Lung (tissue), 12 donors: ENCODE results near the gene B4GALT7. TPM values are rescaled to one million over a fixed set of nuclear protein-coding genes. Genes with fewer than 3 reads are reported as not detected.
A peak's percentile ranks its signal among the peaks of the same experiment; 100 is the strongest.

Source experiments
- ATAC-seq: fragments of 200-7000 bp; cut with Tn5 transposase; one replicate; pipeline ENCODE4 v1.9.1; 2020; ENCODE audit warnings: moderate number of reproducible peaks; ENCODE audit not compliant: insufficient read depth, low FRiP score
- DNase-seq, 3 donors: peaks; one replicate each; pipeline ENCODE4 v3.0.0-alpha.2; 2013 to 2017
- H3K27ac ChIP-seq, 2 donors: one replicate each; pipeline ENCODE4 v1.5.1; 2013; ENCODE audit warnings: mild to moderate bottlenecking in 2 of 2, moderate library complexity in 2 of 2, control low read depth in 1 of 2, inconsistent platforms in 1 of 2, low read depth in 1 of 2, low read length in 1 of 2
- H3K27me3 ChIP-seq, 3 donors: one replicate each; pipeline ENCODE4 v1.5.1; 2013; ENCODE audit warnings: low read length in 2 of 3; ENCODE audit not compliant: control insufficient read depth in 3 of 3, insufficient read depth in 3 of 3
- H3K36me3 ChIP-seq, 4 donors: one replicate each; pipeline ENCODE4 v1.5.1; 2013; ENCODE audit warnings: low read length in 4 of 4, mild to moderate bottlenecking in 1 of 4, moderate library complexity in 1 of 4; ENCODE audit not compliant: control insufficient read depth in 4 of 4, insufficient read depth in 4 of 4
- H3K4me1 ChIP-seq, 5 donors: one replicate each; pipeline ENCODE4 v1.5.1; 2013; ENCODE audit warnings: low read length in 5 of 5, mild to moderate bottlenecking in 2 of 5, moderate library complexity in 1 of 5; ENCODE audit not compliant: control insufficient read depth in 5 of 5, insufficient read depth in 5 of 5
- H3K4me3 ChIP-seq: one replicate; pipeline ENCODE4 v1.5.1; 2013; ENCODE audit warnings: mild to moderate bottlenecking, control low read depth, moderate library complexity
- H3K9ac ChIP-seq, 2 donors: one replicate each; pipeline ENCODE4 v1.5.1; 2013; ENCODE audit warnings: low read length in 2 of 2, control low read depth in 1 of 2; ENCODE audit not compliant: insufficient read depth in 1 of 2
- H3K9me3 ChIP-seq, 4 donors: one replicate each; pipeline ENCODE4 v1.5.1; 2013; ENCODE audit warnings: low read length in 3 of 4, mild to moderate bottlenecking in 1 of 4, moderate library complexity in 1 of 4; ENCODE audit not compliant: control insufficient read depth in 4 of 4, insufficient read depth in 3 of 4
- CTCF ChIP-seq: IDR thresholded peaks from 2 replicates; pipeline ENCODE4 v1.5.1; 2012; ENCODE audit warnings: mild to moderate bottlenecking; ENCODE audit errors: control extremely low read depth, extremely low read depth
- WGBS, 2 donors: extraction: QIAGEN DNeasy Blood & Tissue Kit; methylation state at CpG; one replicate each; pipeline ENCODE4 v1.1.7; 2013; 5-methylcytosine and 5-hydroxymethylcytosine counted together
- polyA plus RNA-seq, 2 donors: library from polyadenylated mRNA; stranded (reverse); fragments of 200-250 nt; gene quantifications; one replicate each; pipeline ENCODE4 v1.2.1, GENCODE V29; 2013
- total RNA-seq, 2 donors: library from RNA; depleted of rRNA in 1 of 2; stranded (reverse); fragments of >200 nt in 1 of 2; gene quantifications; one replicate each; pipeline ENCODE4 v1.2.1, GENCODE V29; 2014 to 2021
- donor health status: control.
- donor health status: control.
- donor health status: Bipolar disorder and iron deficiency.
- donor health status: healthy.
- donor health status: DM: yes; HTN: yes; CAD: no.

Gene B4GALT7
- total and polyA plus RNA-seq, 4 donors, result 14.3 to 40.0 (median 31.4) TPM

GRCh38 chr5:177607452-177608192 lies 7.7 kb downstream of the B4GALT7 start:
- Histone ChIP-seq H3K27me3 (no peaks in the 10 kb centered on the region), H3K27ac (no peak overlapping the region), H3K9ac (no peak overlapping the region), H3K36me3 (peaks cover 0 to 17% (median 4%) of the 10 kb centered on the region in 4 donors), H3K4me1 (peaks cover 0 to 8% (median 0%) of the 10 kb centered on the region in 5 donors), H3K4me3 (no peak overlapping the region), H3K9me3 (no peaks in the 10 kb centered on the region)
- TF ChIP-seq CTCF, result peak; percentile 67
- ATAC-seq (peak; percentile 80), DNase-seq (peak; percentile 85 to 89 (median 87))
- 28 to 32% methylated on average over 15 of the region's 15 CpGs for WGBS, 2 donors

- H3K9ac ChIP-seq, result no peak overlapping the region
Observed at GRCh38 chr5:177608243-177609075, 8.5 kb downstream of the B4GALT7 start.

More at GRCh38 chr5:177608243-177609075, 8.5 kb downstream of the B4GALT7 start:
- no peak for TF ChIP-seq CTCF
- 92 to 95% methylated on average over 37 of the region's 37 CpGs for WGBS, 2 donors
- peaks cover 0 to 17% (median 5%) of the 10 kb centered on the region in 4 donors for H3K36me3 ChIP-seq
- H3K9me3 ChIP-seq, result no peaks in the 10 kb centered on the region
- H3K4me1 ChIP-seq, result peaks cover 0 to 8% (median 0%) of the 10 kb centered on the region in 5 donors
- no peak overlapping the region for H3K4me3 ChIP-seq
- H3K27ac ChIP-seq, result no peak overlapping the region
- DNase-seq (no peak), ATAC-seq (no peak)
- no peaks in the 10 kb centered on the region for H3K27me3 ChIP-seq
